GM21529 (cell line): ENCODE results near the gene GPRC5C.

Experiments
- ATAC-seq: cut with Tn5 transposase; IDR thresholded peaks from one replicate; pipeline ENCODE4 v1.9.1; 2021; ENCODE audit not compliant: unreplicated experiment

The GPRC5C gene

GRCh38 chr17:74451557-74451956 is 19.7 kb downstream of the GPRC5C start:
- no peak for ATAC-seq

- ATAC-seq = no peak
Measured at GRCh38 chr17:74452033-74452840, 20.3 kb downstream of the GPRC5C start.

- ATAC-seq = no peak
Measured at GRCh38 chr17:74452841-74453661, 21.2 kb downstream of the GPRC5C start.

- peak; percentile 27 for ATAC-seq
Measured at GRCh38 chr17:74453665-74454196, 21.8 kb downstream of the GPRC5C start.

- peak; percentile 89 for ATAC-seq
Measured at GRCh38 chr17:74454197-74455024, 22.5 kb downstream of the GPRC5C start.

- no peak for ATAC-seq
Measured at GRCh38 chr17:74455025-74455545, 23.2 kb downstream of the GPRC5C start.

GRCh38 chr17:74455821-74456220 is 23.9 kb downstream of the GPRC5C start:
- no peak for ATAC-seq

- no peak for ATAC-seq
Measured at GRCh38 chr17:74457146-74457819, 25.4 kb downstream of the GPRC5C start.

GRCh38 chr17:74457820-74458166 is 25.9 kb downstream of the GPRC5C start:
- no peak for ATAC-seq

GRCh38 chr17:74458835-74459234 is 26.9 kb downstream of the GPRC5C start:
- no peak for ATAC-seq

- no peak for ATAC-seq
Measured at GRCh38 chr17:74459622-74460021, 27.7 kb downstream of the GPRC5C start.

- no peak for ATAC-seq
Measured at GRCh38 chr17:74460241-74460640, 28.4 kb downstream of the GPRC5C start.

- no peak for ATAC-seq
Measured at GRCh38 chr17:74460996-74461395, 29.1 kb downstream of the GPRC5C start.

- ATAC-seq = no peak
Measured at GRCh38 chr17:74461611-74462010, 29.7 kb downstream of the GPRC5C start.

- ATAC-seq = no peak
Measured at GRCh38 chr17:74464730-74465377, 33.0 kb downstream of the GPRC5C start.

GRCh38 chr17:74465378-74466110 is 33.7 kb downstream of the GPRC5C start:
- ATAC-seq = no peak

GRCh38 chr17:74466111-74466827 is 34.4 kb downstream of the GPRC5C start, which contains the start of gene CD300A:
CD300A (plus strand) TSS chr17:74466634; CDS start chr17:74466704, 70 bp downstream.
- no peak for ATAC-seq

- no peak for ATAC-seq
Measured at GRCh38 chr17:74466828-74467184, 34.9 kb downstream of the GPRC5C start.
